ENCODE data around the gene DNAJB6.

DNA sequence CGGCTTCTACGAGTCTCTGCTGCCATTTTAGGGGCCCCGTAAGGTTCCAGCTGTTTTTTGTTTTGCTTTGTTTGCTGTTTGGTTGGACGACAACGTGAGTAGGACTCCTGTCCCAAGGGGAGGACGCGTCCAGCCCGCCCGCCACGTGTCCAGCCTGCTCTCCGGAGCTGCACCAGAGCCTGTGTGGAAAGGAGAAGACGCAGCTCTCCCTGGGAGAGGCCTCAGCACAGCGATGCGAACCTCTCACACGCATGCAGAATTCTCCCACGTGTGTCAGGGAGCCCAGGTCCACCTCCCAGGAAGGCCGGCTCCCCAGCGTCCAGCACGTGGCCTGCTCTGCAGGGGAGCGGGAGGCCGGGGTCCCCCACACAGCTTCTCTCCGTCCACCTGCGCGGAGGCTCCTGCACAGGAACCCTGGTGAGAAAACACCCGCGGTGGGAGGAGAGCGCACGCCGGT, 36.4 kb upstream of the DNAJB6 start:
- TF ChIP-seq ZBTB7A (IDR thresholded peaks at IDR 0.05; ENCODE audit: low read depth), result no peak
- no peak for TF ChIP-seq RAD21 (IDR thresholded peaks at IDR 0.05; ENCODE audit: low read depth)
- no peak for TF ChIP-seq FOXM1 (IDR thresholded peaks at IDR 0.05; ENCODE audit: borderline replicate concordance, low read depth)
- no peak for TF ChIP-seq TEAD4 (IDR thresholded peaks at IDR 0.05)
